HG03066 (cell line): ENCODE results near the gene ZNF814.
"Not testable (repeated sequence)": the region's sequence is repeated elsewhere in the genome, so short reads cannot be mapped to it uniquely, and the experiment has no call there.

Experiments used
- ATAC-seq: cut with Tn5 transposase; IDR thresholded peaks from one replicate; pipeline ENCODE4 v1.9.1; 2021; ENCODE audit warnings: low read depth; ENCODE audit not compliant: unreplicated experiment

The ZNF814 gene

DNA sequence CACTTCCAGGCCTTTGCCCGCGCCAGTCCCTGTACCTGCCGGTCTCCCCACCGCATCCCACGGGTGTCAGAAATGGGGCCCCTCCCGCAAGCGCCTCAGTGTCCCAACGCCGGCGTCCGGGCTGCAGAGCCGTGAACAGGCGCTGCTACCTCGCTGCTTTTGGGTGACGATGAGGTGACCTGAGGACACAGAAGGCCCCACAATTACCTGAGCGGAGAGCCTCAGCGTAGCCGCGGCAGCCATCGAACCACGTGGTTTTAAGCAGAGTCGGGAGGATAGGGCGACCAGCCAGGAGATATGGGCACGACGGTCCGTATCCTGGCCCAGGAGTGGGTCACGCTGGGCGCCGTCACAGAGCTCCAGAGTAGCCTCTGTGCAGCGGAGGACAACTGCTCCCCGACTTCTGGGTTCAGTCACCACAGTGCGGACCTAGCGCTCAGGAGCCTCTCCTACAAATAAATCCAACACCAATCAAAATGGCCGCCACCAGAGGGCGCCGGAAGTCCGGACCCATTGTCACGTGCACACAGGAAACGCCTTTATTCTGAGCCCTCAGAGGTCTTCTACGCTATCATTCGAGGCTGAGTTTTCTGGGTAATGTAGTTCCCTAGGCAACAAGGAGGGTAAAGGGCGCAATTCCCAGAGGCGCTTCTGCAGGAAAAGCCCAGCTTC is at the start of gene ZNF814:
ZNF814 (minus strand) TSS at position 478 of the 672 bp plus-strand sequence; CDS start at position 243, 235 bp downstream.
- ATAC-seq: peak; percentile 70

DNA sequence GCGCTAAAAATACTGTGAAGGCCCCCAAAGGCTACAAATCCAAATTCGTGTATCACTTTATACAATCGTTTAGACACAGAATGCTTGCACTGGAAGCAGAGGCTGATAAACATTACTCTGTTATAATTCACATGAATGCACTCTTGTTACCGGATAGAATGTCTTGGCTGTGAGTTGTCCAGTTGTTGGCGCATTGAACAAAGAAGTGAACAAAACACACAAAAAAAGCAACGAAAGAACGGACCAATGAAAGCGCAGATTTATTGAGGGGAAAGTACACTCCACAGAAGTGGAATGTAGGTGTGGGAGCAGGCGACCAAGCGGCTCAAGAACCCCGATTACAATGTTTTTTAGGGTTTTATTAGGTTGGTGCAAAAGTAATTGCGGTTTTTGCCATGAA is 46.9 kb upstream of the ZNF814 start:
- no peak for ATAC-seq

DNA sequence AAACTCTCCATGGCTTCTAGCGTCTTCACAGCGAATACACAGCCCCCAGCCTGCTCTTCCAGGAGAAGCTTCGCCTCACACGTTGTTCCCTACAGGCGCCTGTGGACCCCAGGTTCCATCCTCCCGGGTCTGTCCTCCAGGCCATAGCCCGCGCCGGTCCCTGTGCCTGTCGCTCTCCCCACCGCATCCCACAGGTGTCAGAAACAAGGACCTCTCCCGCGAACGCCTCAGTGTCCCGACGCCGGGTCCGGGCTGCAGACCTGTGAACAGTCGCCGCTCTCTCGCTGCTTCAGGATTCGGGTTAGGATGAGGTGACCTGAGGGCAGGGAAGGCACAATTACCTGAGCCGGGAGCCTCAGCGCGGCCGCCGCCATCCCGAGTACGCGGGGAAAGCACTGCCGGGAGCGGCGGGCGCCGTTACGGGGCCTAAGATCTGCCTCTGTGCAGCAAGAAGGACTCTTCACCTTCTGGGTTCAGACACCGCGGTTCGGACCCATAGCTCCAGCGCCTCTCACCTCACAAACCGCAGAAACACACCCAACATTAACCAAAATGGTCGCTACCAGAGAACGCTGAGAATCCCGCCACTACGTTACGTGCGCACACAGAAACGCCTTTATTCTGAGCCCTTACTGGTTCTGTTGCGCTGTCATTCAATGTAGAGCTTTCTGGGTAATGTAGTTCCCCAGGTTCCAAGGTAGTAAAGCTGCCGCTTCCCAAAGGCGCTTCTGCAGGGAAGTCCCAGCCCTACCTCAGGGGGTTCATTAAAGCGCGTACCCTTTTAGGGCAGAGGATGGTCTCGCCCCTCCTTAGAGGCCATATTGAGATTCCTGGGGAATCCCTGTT is 46.2 kb upstream of the ZNF814 start, which contains the start of gene ZNF418:
ZNF418 (minus strand) TSS at position 583 of the 846 bp plus-strand sequence. CDS start 1,580 bp downstream, outside the sequence.
- peak; percentile 60 for ATAC-seq

DNA sequence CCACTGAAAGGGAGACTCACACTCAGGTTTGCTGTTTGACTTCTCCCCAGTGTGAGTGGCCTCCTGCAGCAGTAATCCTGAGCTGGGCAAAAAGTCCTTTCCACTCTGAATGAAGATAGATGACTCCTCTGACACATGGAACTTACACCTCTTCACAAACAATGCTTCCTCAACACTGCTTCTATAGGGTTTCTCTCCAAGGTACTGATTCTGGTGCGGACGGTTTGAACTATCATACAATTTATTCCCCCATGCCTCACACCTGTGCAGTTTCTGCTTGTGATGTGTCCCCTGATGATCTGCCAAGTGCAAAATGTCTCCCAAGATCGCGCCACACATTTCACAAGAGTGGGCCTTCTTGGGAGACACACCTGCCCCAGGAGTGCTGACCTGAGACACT is 38.8 kb upstream of the ZNF814 start:
- no peak for ATAC-seq

DNA sequence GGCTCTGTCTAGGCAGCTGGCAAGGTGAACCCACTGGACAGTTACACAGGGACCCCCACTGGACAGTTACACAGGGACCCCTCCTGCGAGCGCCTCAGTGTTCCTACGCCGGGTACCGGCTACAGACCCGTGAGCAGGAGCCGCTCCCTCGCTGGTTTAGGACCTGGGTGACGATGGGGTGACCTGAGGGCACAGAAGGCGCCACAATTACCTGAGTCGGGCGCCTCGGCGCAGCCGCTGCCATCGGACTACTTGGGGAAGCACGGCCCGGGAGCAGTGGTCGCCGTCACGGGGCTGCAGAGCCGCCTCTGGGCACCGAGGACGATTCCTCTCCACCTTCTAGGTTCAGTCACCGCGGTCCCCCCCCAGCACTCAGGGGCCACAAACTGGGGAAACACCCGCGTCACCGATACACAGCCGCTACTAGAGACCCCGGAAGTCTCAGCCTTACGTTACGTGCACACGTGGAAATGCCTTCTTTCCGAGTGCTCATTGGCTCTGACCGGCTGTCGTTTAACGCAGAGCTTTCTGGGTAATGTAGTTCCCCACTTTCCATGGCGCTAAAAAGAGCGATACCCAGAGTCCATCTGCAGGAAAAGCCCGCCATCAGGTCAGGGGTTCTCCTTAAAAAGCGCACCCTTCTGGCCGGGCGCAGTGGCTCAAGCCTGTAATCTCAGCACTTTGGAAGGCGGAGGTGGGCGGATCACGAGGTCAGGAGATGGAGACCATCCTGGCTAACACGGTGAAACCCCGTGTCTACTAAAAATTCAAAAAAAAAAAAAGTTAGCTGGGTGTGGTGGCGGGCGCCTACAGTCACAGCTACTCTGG is 27.5 kb upstream of the ZNF814 start, which contains the start of gene ZNF417:
ZNF417 (minus strand) TSS at position 425 of the 828 bp plus-strand sequence; CDS start at position 244, 181 bp downstream.
- ATAC-seq: peak; percentile 95

DNA sequence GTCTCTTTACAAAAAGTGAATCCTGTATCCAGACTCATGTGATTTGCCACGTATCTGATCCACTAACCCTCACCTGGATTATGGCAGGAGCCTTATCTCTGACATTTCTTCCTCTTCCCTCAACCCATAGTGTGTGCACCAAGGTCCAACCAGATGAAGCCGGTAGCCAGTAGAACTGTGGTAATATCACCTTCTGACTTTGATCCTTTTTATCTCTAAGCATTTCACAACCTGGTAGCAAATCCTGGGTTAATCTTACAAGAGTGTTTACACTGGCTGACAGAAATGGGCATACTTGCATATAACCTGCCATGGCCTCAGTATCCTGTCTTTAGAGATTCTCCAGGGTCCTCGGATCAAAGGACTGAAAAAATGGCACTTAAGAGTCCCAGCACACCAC is 25.7 kb upstream of the ZNF814 start:
- ATAC-seq: no peak

DNA sequence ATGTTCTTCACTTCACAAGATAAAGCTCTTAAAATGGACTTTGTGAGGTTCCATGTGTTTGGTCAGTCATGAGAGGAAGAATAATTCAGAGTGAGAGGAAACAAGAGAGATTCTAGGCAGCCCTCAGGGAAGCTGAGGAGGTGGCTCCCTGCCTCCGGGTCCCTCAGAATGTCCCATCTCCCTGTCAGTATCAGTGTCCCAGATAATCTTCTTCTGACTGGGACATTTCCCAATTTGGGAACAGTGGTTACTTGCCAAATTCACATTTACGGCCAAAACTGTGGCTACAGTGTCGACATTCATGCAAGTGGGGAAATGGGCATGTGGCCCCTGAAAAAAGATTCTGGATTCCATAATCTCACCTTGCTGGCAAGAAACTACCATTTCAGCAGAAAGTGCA is 18.6 kb upstream of the ZNF814 start:
- ATAC-seq: no peak

DNA sequence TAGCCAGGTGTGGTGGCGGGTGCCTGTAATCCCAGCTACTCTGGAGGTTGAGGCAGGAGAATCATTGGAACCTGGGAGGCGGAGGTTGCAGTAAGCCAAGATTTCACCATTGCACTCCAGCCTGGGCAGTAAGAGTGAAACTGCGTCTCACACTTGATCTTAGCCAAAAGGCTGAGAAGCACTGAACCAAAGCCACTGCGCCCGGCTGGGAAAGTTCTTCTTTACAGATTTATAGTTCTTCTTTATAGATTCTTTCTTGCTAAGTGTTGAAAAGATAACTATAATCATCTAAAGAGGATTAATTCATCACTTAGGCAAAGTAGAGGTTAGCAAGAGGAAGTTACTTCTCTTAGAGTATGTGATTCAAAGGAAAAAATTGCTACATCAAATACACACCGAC is 16.4 kb upstream of the ZNF814 start:
- no peak for ATAC-seq

DNA sequence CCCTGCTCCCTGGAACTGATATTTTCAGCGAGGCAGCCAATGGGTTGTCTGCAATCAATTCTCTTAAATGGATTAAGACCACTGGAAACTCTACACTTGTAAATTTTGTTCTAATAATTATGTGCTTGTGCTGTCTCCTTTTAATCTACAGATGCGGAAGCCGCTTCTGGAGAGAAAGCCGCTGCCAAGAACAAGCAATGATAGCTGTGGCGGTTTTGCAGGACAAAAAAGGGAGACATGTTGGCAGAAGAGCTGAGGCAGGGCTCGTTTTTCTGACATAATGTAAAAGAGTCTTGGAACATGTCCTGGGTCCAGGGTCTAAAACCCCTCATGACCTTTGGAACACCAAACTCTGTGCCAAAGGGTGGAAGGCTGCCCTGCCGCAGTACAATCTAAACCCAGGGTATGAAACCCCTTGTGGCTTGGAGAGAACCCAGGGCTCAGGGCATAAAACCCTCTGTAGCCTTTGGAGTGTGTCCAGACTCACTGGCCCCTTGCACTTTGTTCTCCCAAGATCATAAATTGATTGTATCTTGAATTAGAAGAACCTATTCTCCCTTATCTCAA is 14.9 kb upstream of the ZNF814 start:
- ATAC-seq: no peak

DNA sequence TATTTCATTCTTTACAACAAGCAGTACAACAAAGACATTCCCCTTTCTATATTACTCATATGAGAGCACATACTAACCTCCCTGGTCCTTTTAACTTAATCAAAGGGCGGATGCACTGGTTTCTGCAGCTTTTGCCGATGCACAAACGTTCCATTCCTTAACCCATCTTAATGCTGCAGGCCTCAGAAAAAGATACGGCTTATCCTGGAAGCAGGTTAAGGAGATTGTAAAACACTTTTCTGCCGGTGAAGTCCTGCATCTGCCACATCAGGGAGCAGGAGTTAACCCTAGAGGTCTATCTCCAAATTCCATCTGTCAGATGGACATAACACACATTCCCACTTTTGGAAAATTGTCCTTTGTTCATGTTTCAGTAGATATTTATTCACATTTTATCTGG is 11.5 kb upstream of the ZNF814 start:
- no peak for ATAC-seq

DNA sequence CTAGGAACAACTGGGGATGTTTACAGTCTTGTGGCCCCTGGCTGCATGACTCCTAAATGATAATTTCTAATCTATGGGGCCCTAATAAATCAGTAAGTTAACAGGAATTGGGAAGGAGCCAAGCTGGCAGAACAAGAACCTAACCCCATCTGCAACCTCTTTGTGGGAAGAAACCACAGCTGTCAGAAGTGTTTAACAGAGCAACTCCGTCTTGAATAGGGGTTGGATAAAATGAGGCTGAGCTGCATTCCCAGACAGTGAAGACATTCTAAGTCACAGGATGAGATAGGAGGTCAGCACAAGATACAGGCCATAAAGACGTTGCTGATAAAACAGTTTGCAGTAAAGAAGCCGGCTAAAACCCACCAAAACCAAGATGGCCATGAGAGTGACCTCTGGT is 1.9 kb upstream of the ZNF814 start:
- not testable (repeated sequence) for ATAC-seq

DNA sequence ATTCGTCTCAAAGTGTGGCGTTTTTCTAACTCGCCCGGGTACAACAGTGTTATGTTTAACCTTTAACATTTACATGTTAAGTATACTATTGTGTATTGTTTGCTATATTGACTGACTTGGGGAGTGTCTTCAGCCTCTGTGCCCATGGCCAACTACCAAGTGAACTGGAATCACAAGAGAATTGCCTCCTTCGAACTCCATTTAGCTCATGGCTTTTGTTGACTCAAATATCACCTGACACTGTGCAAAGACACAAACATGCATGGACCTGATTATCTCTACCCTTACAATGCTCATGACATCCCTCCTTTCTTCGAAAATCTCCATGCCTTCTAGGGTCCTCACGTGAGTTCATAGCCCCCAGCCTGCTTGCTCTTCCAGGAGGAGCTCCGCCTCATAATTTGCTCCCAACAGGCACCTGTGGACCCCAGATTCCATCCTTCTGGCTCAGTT is 704 bp downstream of the ZNF814 start:
- ATAC-seq: no peak

DNA sequence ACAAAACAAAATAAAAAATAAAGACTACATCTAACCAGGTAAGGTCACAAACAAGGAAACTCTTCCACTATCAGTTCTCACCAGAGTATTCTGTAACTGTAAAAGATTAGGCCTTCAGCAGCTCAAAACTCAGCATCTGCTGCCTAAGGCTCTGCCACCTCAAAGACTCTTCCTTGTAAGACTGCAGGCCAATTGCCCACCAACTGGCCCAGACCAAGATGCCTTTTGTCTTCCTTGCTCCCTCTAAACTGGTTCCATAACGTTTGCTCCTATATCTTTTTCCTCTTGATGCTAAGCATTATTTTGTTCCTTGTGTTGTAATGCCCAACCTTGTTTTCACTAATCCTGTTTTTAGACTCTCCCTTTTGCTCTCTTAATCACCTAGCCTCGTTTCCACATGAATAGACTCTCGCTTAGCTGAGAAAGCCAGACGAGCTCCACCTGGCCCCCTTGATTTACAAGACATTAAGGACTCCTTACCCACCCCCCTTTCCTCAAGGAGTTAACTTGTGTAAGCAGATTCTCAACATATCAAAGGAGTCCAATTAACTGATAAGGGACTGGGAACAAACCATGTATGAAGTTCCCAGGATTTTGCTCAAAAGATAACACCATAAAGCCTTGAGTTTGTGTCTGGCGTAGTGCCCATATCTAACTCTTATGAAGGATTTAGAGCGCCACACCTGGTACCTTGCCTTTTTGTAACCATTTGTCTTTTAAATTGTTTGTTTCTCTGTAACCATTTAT is 1.5 kb downstream of the ZNF814 start:
- no peak for ATAC-seq

DNA sequence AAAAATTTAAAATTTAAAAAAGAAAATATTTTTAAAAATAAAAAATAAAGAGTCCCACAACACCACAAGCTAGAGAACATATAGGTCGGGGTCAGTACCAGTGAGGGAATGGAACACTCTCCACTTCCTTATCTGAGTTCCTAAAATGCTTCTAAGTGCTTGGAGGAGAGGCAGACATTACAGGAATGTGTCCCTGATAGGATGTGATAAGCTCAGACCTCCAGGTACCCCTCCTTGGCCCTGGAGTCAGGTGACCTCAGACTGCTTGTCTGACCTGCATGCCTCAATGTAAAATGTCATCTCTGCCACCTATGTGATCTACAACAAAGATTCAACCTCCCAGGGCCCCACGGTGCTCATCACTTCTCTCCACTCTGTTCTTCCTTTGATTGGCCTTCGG is 2.8 kb downstream of the ZNF814 start:
- ATAC-seq: no peak

DNA sequence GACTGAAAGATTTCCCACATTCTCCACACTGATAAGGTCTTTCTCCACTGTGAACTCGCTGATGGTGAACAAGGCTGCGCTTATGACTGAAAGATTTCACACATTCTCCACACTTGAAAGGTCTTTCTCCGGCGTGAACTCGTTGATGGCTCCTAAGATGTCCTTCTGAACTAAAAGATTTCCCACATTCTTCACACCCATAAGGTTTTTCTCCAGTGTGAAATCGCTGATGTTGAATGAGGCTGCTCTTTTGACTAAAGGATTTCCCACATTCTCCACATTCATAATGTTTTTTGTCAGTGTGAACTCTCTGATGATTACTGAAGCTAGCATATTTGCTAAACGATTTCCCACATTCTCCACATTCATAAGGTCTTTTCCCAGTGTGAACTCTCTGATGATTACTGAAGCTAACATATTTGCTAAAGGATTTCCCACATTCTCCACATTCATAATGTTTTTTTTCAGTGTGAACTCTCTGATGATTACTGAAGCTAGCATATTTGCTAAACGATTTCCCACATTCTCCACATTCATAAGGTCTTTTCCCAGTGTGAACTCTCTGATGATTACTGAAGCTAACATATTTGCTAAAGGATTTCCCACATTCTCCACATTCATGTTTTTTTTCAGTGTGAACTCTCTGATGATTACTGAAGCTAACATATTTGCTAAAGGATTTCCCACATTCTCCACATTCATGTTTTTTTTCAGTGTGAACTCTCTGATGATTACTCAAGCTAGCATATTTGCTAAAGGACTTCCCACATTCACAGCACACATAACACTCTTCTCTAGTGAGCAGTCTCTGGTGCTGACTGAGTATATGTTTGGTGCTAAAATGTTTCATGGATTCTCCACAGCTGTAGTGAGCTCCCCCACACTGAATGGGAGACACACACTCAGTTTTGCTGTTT is 14.7 kb downstream of the ZNF814 start:
- ATAC-seq: not testable (repeated sequence)

DNA sequence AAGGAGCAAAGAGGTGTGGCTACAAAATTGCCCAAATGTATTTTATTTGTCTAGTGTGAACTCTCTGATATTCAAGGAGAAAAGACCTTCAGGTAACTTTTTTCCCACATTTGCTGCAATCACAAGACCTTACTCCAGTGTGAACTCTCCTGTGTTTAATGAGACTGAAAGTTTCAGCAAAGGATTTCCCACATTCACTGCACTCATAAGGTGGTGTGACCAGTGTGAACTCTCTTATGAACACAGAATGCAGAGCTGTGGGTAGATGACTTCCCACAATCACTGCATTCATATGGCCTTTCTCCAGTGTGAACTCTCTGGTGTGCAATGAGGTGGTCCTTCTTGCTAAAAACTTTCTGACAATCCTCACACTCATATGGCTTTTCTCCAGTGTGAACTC is 16.4 kb downstream of the ZNF814 start:
- ATAC-seq: no peak

DNA sequence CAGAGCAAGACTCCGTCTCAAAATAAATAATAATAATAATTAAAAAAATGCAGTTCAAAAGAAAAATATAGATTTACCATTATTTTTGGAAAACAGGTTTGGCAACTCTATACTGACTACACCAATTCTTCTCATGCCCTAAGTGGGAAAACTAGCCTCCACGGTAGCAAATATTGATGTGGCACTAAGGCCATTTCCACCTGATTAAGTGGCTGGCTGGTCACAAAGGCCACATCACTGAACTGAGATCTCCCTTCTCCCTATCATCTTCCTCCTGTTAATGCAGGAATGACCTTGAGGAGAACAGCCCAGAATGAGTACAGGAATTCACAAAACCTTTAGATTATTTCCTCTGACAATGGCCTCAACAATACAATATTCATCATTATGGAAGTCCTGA is 18.6 kb downstream of the ZNF814 start:
- ATAC-seq: no peak

DNA sequence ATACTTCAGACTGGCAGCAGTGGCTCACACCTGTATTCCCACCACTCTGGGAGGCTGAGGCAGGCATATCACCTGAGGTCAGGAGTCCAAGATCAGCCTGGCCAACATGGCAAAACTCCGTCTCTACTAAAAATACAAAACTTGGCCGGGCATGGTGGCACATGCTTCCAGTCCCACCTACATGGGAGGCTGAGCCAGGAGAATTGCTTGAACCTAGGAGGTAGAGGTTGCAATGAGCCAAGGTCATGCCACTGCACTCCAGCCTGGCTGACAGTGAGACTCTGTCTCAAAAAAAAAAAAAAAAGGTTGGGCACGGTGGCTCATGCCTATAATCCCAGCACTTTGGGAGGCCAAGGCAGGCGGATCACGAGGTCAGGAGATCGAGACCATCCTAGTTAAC is 19.2 kb downstream of the ZNF814 start:
- not testable (repeated sequence) for ATAC-seq
